ENCODE data around the gene USP22. TPM values are rescaled to one million over a fixed set of nuclear protein-coding genes. Genes with fewer than 3 reads are reported as not detected.
A peak's percentile ranks its signal among the peaks of the same experiment; 100 is the strongest.

USP22 gene
- total RNA-seq, 1 donor from 2014 or later, result 160 TPM

DNA sequence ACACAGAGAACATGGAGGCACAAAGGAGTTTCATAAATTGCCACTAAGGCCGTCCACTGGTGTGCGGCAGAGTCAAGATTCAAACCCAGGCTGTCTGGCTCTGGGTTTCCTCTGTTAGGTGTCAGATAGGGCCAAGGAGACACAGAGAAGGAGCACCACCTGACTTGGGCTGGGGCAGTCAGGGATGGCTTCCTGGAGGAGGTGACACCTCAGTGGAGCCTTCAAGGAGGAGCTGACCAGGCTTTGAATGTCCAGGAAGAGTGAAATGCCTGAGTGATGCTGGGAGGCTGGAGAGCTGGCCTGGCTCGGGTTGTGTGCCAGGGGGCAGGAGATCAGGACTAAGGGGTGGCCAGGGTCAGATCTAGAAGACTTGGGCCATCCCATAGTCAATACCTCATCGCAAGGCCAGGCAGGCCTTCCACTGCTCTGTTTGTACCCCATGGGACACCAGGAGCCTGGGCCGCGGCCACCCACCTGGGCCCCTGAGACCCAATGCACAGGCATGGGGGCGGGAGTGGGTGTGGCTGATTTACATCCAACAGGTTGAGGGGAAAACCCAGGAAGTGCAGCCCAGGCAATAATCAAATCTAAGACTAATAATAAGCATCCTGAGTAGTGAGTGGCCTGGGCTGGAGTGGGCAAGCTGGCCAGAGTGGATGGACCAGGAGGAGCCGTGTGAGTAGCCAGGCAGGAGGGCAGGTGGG lies 73.7 kb downstream of the USP22 start:
- ATAC-seq (peak; percentile 16), DNase-seq (no peak)
- intact Hi-C loops (cut with DNase I), result no loop called here

DNA sequence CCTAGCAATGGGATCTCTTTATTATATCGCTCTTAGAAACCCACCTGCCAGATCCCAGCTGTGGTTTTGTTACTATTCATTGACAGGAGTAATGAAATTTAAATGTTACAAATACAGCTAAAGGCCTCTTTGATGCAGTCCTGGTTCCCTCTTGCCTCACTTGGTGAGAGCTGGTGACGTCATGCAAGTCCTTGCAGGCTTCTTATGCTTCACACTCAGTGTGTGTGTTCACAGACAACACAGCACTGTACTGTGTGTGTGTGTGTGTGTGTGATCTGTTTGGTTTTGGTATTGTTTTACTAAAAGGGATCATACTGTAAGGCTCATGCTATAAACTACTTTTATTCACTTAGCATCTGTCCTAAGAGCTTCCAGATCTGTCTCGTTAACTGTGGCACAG lies 75.0 kb downstream of the USP22 start:
- TF ChIP-seq, protein P1, sequence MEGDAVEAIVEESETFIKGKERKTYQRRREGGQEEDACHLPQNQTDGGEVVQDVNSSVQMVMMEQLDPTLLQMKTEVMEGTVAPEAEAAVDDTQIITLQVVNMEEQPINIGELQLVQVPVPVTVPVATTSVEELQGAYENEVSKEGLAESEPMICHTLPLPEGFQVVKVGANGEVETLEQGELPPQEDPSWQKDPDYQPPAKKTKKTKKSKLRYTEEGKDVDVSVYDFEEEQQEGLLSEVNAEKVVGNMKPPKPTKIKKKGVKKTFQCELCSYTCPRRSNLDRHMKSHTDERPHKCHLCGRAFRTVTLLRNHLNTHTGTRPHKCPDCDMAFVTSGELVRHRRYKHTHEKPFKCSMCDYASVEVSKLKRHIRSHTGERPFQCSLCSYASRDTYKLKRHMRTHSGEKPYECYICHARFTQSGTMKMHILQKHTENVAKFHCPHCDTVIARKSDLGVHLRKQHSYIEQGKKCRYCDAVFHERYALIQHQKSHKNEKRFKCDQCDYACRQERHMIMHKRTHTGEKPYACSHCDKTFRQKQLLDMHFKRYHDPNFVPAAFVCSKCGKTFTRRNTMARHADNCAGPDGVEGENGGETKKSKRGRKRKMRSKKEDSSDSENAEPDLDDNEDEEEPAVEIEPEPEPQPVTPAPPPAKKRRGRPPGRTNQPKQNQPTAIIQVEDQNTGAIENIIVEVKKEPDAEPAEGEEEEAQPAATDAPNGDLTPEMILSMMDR (IDR thresholded peaks at IDR 0.05), result no peak
- Histone ChIP-seq H3K27ac (no peak overlapping the region), H3K36me3 (no peaks in the 10 kb centered on the region), H3K4me3 (no peak overlapping the region), H3K27me3 (no peaks in the 10 kb centered on the region), H3K4me1 (no peaks in the 10 kb centered on the region), H3K9me3 (no peaks in the 10 kb centered on the region)
- intact Hi-C loops (cut with DNase I), result no loop called here
- DNase-seq, result no peak
- ATAC-seq, result no peak

More for the DNA sequence above, 73.7 kb downstream of the USP22 start:
- no peaks in the 10 kb centered on the region for H3K9me3 ChIP-seq
- no peak overlapping the region for H3K4me3 ChIP-seq
- no peaks in the 10 kb centered on the region for H3K4me1 ChIP-seq
- no peak overlapping the region for H3K27ac ChIP-seq
- H3K36me3 ChIP-seq, result no peaks in the 10 kb centered on the region
- TF ChIP-seq, protein P1 (IDR thresholded peaks at IDR 0.05), result no peak
- no peaks in the 10 kb centered on the region for H3K27me3 ChIP-seq

DNA sequence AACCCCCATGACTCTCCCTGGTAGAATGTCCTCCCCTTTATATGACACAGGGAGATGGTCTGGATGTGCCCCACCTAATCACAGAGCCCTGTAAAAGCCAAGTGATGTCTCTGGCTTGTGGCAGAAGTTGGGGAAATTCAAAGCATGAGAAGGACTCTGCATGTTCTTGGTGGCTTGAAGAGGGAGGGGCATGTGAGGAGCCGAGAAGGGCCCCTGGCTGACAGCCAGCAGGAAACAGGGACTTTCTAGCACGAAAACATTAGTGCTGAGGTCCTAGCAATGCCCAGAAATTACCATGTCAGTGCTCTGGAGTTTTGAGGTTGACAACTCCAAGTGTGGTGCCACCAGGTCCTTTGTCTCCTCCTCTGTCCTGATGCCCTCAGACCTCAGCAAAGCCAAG lies 75.9 kb downstream of the USP22 start:
- no peaks in the 10 kb centered on the region for H3K27me3 ChIP-seq

GRCh38 chr17:20965492-20965891 lies 77.3 kb downstream of the USP22 start:
- Histone ChIP-seq H3K9me3 (no peaks in the 10 kb centered on the region), H3K27ac (no peak overlapping the region), H3K4me3 (no peak overlapping the region), H3K4me1 (no peaks in the 10 kb centered on the region), H3K36me3 (no peaks in the 10 kb centered on the region), H3K27me3 (no peaks in the 10 kb centered on the region)
- DNase-seq (no peak), ATAC-seq (no peak)
- TF ChIP-seq, protein P1 (IDR thresholded peaks at IDR 0.05), result no peak
- intact Hi-C loops (cut with DNase I), result no loop called here

More for the DNA sequence above, 75.9 kb downstream of the USP22 start:
- peak; percentile 77 for DNase-seq
- Histone ChIP-seq H3K27ac (no peak overlapping the region), H3K36me3 (no peaks in the 10 kb centered on the region), H3K4me3 (no peak overlapping the region), H3K4me1 (no peaks in the 10 kb centered on the region), H3K9me3 (no peaks in the 10 kb centered on the region)
- peak; percentile 53 for ATAC-seq
- intact Hi-C loops (cut with DNase I), result no loop called here
- TF ChIP-seq, protein P1 (IDR thresholded peaks at IDR 0.05), result no peak

- no peaks in the 10 kb centered on the region for H3K27me3 ChIP-seq
- DNase-seq, result no peak
- H3K36me3 ChIP-seq, result no peaks in the 10 kb centered on the region
- no peak overlapping the region for H3K4me3 ChIP-seq
- TF ChIP-seq, protein P1 (IDR thresholded peaks at IDR 0.05), result no peak
- no peak for ATAC-seq
- no peaks in the 10 kb centered on the region for H3K9me3 ChIP-seq
- H3K27ac ChIP-seq, result no peak overlapping the region
- intact Hi-C loops (cut with DNase I), result no loop called here
- no peaks in the 10 kb centered on the region for H3K4me1 ChIP-seq
Measured at GRCh38 chr17:20961586-20961985, 81.2 kb downstream of the USP22 start.
